Mucosa of rectum (tissue), 2 donors: ENCODE data around the gene ENTPD2.
A peak's percentile ranks its signal among the peaks of the same experiment; 100 is the strongest.

ENCODE experiments used
- H3K27ac ChIP-seq, 2 donors: one replicate each; pipeline ENCODE4 v1.7.0; 2013; ENCODE audit warnings: inconsistent platforms in 2 of 2, low read depth in 2 of 2, low read length in 2 of 2
- H3K27me3 ChIP-seq, 2 donors: one replicate each; pipeline ENCODE4 v1.7.0; 2013; ENCODE audit warnings: low read length in 2 of 2; ENCODE audit not compliant: control insufficient read depth in 2 of 2, insufficient read depth in 2 of 2
- H3K36me3 ChIP-seq, 2 donors: one replicate each; pipeline ENCODE4 v1.7.0; 2013; ENCODE audit warnings: low read length in 2 of 2; ENCODE audit not compliant: control insufficient read depth in 2 of 2, insufficient read depth in 2 of 2
- H3K4me1 ChIP-seq, 2 donors: one replicate each; pipeline ENCODE4 v1.7.0; 2013; ENCODE audit warnings: low read length in 2 of 2, mild to moderate bottlenecking in 1 of 2; ENCODE audit not compliant: control insufficient read depth in 2 of 2, insufficient read depth in 2 of 2
- H3K4me3 ChIP-seq, 2 donors: one replicate each; pipeline ENCODE4 v1.7.0; 2013; ENCODE audit warnings: low read length in 2 of 2
- H3K9ac ChIP-seq, 2 donors: one replicate each; pipeline ENCODE4 v1.7.0; 2013; ENCODE audit warnings: low read length in 2 of 2, low read depth in 1 of 2, mild to moderate bottlenecking in 1 of 2
- H3K9me3 ChIP-seq, 2 donors: one replicate each; pipeline ENCODE4 v1.7.0; 2013; ENCODE audit warnings: low read length in 2 of 2; ENCODE audit not compliant: control insufficient read depth in 2 of 2
- donor health status: healthy.
- donor health status: Normal muscosa, but diverticular disease.

Gene ENTPD2

DNA sequence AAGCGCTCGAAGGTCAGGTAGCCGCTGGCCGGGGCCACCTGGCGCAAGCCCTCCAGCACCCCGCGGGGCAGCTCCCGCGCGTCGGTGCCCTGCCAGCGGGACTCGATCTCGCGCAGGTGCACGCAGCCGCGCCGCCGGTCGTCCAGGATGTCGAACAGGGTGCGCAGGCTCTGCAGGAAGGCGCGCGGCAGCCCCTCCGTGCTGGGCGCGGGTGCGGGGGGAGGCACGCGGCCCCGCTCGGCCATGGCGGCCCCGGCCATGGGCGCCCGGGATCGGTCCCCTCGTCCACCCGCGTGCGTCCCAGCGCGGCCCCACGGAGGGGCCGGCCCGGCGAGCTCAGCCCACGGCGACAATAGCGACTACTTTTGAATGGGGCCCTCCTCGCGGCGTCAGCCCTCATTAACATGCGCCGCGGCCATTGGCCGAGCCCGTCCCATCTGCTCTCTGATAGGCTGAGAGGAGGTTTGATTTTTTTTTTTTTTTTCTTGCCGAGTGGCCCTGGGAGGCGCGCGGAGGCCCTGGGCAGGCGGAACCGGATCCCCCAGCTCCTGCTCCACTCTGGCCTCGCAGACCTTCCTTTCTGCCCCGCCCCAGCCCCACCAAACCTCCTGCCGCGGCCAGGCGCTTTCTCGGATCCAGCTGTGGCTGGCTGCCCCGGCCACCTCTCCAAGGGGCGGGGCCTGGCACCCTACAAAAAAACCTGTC lies 16.5 kb upstream of the ENTPD2 start, which contains the start of gene SAPCD2:
TSS of gene SAPCD2 (minus strand) at position 357 of the 705 bp plus-strand sequence. CDS start at position 260, 97 bp downstream.
- Histone ChIP-seq H3K27me3 (peaks cover 0 to 3% of the 10 kb centered on the region in 2 donors), H3K9ac (peak within 1 kb of the TSS; percentile 41 to 53), H3K4me3 (peak within 1 kb of the TSS; percentile 57), H3K9me3 (no peaks in the 10 kb centered on the region), H3K4me1 (peaks cover 29 to 31% of the 10 kb centered on the region in 2 donors), H3K27ac (peak within 1 kb of the TSS; percentile 57 to 71), H3K36me3 (no peaks in the 10 kb centered on the region)

DNA sequence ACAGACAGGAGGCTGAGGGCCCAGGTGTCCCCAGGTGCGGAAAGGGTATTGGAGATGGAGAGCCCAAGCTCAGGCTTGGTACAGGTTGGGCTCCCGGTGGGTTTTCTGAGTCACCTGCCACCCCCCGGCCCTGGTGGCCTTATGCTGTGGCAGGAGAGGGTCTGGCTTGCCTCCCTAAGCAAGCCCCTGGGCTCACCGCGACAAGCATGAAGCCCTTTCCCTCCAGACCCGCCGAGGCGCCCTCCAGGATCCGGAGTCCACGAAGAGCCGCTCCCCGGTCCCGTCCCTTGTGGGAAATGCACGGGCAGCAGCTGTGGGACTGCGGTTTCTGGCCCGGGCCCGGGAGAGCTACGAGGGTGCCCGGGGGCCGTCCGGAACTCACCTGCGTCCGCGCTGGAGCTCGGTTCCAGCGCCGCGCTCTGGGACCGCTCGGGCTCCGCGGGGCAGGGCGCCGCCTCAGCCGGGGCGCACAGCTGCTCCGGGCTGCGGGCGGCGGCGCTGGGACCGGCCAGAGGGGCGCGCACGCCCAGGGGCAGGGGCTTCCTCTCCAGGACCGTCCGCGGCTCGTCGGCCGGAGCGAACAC lies 15.7 kb upstream of the ENTPD2 start:
- peaks cover 0 to 3% of the 10 kb centered on the region in 2 donors for H3K27me3 ChIP-seq
- no peak overlapping the region for H3K27ac ChIP-seq
- H3K9me3 ChIP-seq: no peaks in the 10 kb centered on the region
- peak overlapping the region in 1 of 2 donors; percentile 53 for H3K9ac ChIP-seq
- no peaks in the 10 kb centered on the region for H3K36me3 ChIP-seq
- peaks cover 29 to 31% of the 10 kb centered on the region in 2 donors for H3K4me1 ChIP-seq
- peak overlapping the region; percentile 50 for H3K4me3 ChIP-seq

GRCh38 chr9:137068539-137069507 lies 15.0 kb upstream of the ENTPD2 start:
- Histone ChIP-seq H3K4me1 (peaks cover 27 to 28% of the 10 kb centered on the region in 2 donors), H3K36me3 (no peaks in the 10 kb centered on the region), H3K9ac (peak overlapping the region in 1 of 2 donors; percentile 53), H3K27me3 (peaks cover 0 to 3% of the 10 kb centered on the region in 2 donors), H3K9me3 (no peaks in the 10 kb centered on the region), H3K4me3 (peak overlapping the region; percentile 50), H3K27ac (no peak overlapping the region)

DNA sequence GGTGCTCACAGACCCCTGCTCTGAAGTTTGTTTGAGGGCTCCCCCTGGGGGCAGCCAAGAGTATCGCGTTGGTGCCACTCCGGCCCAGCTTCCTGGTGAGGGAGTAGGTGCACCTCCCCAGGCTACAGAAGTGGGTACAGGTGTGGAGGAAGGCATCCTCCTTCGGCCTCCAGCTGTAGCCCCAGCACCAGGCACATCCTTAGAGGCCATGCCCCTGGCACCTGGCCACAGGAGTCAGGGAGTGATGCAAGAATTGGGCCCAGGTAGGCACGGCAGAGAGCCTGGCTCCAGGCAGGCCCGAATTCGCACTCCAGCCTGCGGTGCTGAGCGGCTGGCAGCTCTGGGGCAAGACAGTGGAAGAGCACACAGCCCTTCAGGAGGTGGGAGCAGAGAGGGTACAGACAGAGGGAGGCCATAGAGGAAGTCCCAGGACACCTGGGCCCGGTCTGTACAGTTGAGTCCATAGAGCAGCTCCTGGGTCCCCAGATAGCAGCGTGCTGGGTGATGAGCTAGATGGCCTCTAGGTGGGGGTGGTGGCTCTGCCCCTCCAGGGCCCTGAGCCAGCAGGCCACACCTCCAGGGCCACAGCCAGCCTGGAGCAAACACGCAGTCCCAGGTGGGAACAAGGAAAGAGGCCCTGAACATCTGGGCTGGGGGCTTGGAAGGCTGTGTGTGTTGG lies 14.1 kb upstream of the ENTPD2 start:
- Histone ChIP-seq H3K4me3 (no peak overlapping the region), H3K27ac (peak overlapping the region in 1 of 2 donors; percentile 60), H3K36me3 (no peaks in the 10 kb centered on the region), H3K9me3 (no peaks in the 10 kb centered on the region), H3K27me3 (peaks cover 0 to 3% of the 10 kb centered on the region in 2 donors), H3K4me1 (peaks cover 22 to 28% of the 10 kb centered on the region in 2 donors), H3K9ac (peak overlapping the region in 1 of 2 donors; percentile 52)

- Histone ChIP-seq H3K27me3 (peaks cover 0 to 3% of the 10 kb centered on the region in 2 donors), H3K9ac (no peak overlapping the region), H3K36me3 (no peaks in the 10 kb centered on the region), H3K4me1 (peaks cover 22 to 27% of the 10 kb centered on the region in 2 donors), H3K4me3 (no peak overlapping the region), H3K27ac (no peak overlapping the region), H3K9me3 (no peaks in the 10 kb centered on the region)
Observed at GRCh38 chr9:137066096-137066861, 12.4 kb upstream of the ENTPD2 start.

GRCh38 chr9:137065336-137065967 lies 11.6 kb upstream of the ENTPD2 start:
- Histone ChIP-seq H3K4me1 (peaks cover 16 to 20% of the 10 kb centered on the region in 2 donors), H3K27ac (no peak overlapping the region), H3K4me3 (no peak overlapping the region), H3K9ac (no peak overlapping the region), H3K9me3 (no peaks in the 10 kb centered on the region), H3K27me3 (peaks cover 0 to 3% of the 10 kb centered on the region in 2 donors), H3K36me3 (no peaks in the 10 kb centered on the region)

DNA sequence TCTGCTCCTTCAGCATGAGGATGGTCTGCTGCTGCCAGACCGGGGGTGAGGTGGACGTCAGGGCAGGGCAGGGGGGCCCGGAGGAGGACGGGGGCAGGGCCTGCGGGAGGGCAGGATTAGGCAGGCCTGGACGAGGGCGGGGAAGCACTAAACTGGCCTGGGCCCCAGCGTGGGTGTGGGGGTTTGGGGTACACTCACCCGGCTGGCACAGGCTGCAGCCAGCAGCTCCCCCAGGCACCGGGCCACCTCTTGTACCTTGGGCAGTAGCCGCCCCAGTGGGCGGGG lies 11.0 kb upstream of the ENTPD2 start:
- Histone ChIP-seq H3K9me3 (no peaks in the 10 kb centered on the region), H3K9ac (no peak overlapping the region), H3K36me3 (no peaks in the 10 kb centered on the region), H3K27me3 (peaks cover 0 to 3% of the 10 kb centered on the region in 2 donors), H3K27ac (no peak overlapping the region), H3K4me1 (peaks cover 16 to 20% of the 10 kb centered on the region in 2 donors), H3K4me3 (no peak overlapping the region)

DNA sequence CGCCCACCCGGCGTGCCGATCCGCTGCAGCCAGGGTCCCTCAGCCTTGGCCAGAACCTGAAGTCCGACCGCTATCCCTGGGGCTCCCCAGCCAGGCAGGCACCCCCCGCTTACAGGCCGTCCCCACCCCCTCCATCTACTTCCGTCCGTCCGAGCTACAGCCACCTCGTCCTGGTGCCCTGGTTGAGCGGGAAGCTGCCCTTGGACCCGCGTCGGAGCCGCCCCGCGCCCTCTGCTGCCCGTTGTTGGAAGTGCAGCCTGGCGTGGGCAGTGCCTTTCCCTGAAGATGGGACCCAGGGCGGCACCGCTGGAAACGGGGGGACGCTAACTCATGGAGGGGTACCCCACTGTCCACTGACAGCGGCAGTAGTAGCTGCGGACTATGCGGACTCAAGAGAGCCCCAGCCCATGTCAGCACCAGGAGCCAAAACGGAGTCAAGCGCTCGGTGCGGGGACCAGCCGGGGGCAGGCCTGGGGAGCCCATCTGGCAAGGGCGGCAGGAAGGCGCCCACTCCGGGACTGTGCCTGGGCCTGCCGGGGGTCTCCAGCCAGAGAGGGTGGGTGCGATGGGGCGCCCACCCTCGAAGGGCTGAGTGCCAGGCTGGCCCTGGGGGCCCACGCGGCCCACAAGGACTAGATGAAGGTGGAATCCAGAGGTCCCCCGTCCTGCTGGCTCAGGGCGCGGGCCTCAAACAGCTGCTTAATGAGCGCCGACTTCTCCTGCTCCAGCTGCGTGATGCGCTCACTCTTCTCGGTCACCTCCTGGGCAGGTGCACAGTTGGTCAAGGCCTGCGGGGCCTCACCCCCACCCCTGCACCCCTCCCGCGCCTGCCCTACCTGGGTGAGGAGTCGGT lies 10.4 kb upstream of the ENTPD2 start:
- peaks cover 0 to 3% of the 10 kb centered on the region in 2 donors for H3K27me3 ChIP-seq
- no peak overlapping the region for H3K27ac ChIP-seq
- no peaks in the 10 kb centered on the region for H3K9me3 ChIP-seq
- H3K9ac ChIP-seq: no peak overlapping the region
- H3K4me3 ChIP-seq: no peak overlapping the region
- no peaks in the 10 kb centered on the region for H3K36me3 ChIP-seq
- peaks cover 12 to 15% of the 10 kb centered on the region in 2 donors for H3K4me1 ChIP-seq
